WTC11 (cell line): ENCODE measurements around the gene ETV6. TPM values are rescaled to one million over a fixed set of nuclear protein-coding genes. Genes with fewer than 3 reads are reported as not detected.

ENCODE experiments used
- ATAC-seq: fragments of 200-7000 bp; cut with Tn5 transposase; 2 replicates; pipeline ENCODE4 v1.10.0; 2021; ENCODE audit warnings: mild to moderate bottlenecking, moderate library complexity
- CTCF ChIA-PET: fragments of 300-600 bp; sonication (Branson Sonifier 250); formaldehyde crosslinking; loops from one replicate; lab custom pipeline; 2021; ENCODE audit warnings: antibody characterized with exemption; lab: Charles Lee
- POLR2A ChIA-PET: fragments of 350-600 bp; sonication (Branson Sonifier 250); formaldehyde crosslinking; loops from one replicate; lab custom pipeline; 2021; ENCODE audit warnings: antibody characterized with exemption; lab: Charles Lee
- DNase-seq: peaks from one replicate; pipeline ENCODE4 v3.0.0; 2021; ENCODE audit warnings: low spot score
- H3K27ac Mint-ChIP-seq: 2 replicates; pipeline ENCODE4 v1.8.0; 2021; ENCODE audit warnings: mixed read lengths
- H3K27me3 Mint-ChIP-seq: 2 replicates; pipeline ENCODE4 v1.8.0; 2021; ENCODE audit warnings: low read depth, mild to moderate bottlenecking, moderate library complexity, mixed read lengths
- H3K36me3 Mint-ChIP-seq: 2 replicates; pipeline ENCODE4 v1.8.0; 2021; ENCODE audit warnings: mixed read lengths
- H3K4me1 Mint-ChIP-seq: 2 replicates; pipeline ENCODE4 v1.8.0; 2022; ENCODE audit warnings: mixed read lengths
- H3K4me3 Mint-ChIP-seq: 2 replicates; pipeline ENCODE4 v1.8.0; 2021; ENCODE audit warnings: mild to moderate bottlenecking, moderate library complexity, mixed read lengths
- H3K9me3 Mint-ChIP-seq: 2 replicates; pipeline ENCODE4 v1.8.0; 2021; ENCODE audit warnings: mixed read lengths
- ATF1 ChIP-seq: sonication (generic); formaldehyde crosslinking; IDR thresholded peaks from 2 replicates; pipeline ENCODE4 v1.8.1; 2023; ENCODE audit warnings: mild to moderate bottlenecking, moderate library complexity, missing genetic modification reagents
- ATF2 ChIP-seq: sonication (generic); formaldehyde crosslinking; IDR thresholded peaks from 2 replicates; pipeline ENCODE4 v1.8.1; 2022; ENCODE audit warnings: low read depth, missing genetic modification reagents, borderline replicate concordance
- CREM ChIP-seq: sonication (generic); formaldehyde crosslinking; IDR thresholded peaks from 2 replicates; pipeline ENCODE4 v1.8.1; 2022; ENCODE audit warnings: mild to moderate bottlenecking, missing genetic modification reagents, moderate library complexity
- E2F1 ChIP-seq: sonication (generic); formaldehyde crosslinking; IDR thresholded peaks from 2 replicates; pipeline ENCODE4 v1.8.0; 2022; ENCODE audit warnings: mild to moderate bottlenecking, missing genetic modification reagents
- GTF2I ChIP-seq: fragments of 250-450 bp; sonication (Bioruptor Pico); conservative IDR thresholded peaks from 2 replicates; pipeline ENCODE4 v1.4.0; 2021; ENCODE audit warnings: mild to moderate bottlenecking
- KAT7 ChIP-seq: sonication (generic); formaldehyde crosslinking; IDR thresholded peaks from 2 replicates; pipeline ENCODE4 v1.8.1; 2023; ENCODE audit warnings: missing genetic modification reagents, mild to moderate bottlenecking, borderline replicate concordance
- NFYB ChIP-seq: sonication (generic); formaldehyde crosslinking; conservative IDR thresholded peaks from 2 replicates; pipeline ENCODE4 v1.8.0; 2022; ENCODE audit warnings: low read depth, missing genetic modification reagents
- NR3C1 ChIP-seq: sonication (generic); formaldehyde crosslinking; conservative IDR thresholded peaks from 2 replicates; pipeline ENCODE4 v1.8.1; 2023; ENCODE audit warnings: low read depth, mild to moderate bottlenecking, missing genetic modification reagents
- SP1 ChIP-seq: sonication (generic); formaldehyde crosslinking; conservative IDR thresholded peaks from 2 replicates; pipeline ENCODE4 v1.8.1; 2022; ENCODE audit warnings: missing genetic modification reagents
- TEAD4 ChIP-seq: sonication (generic); formaldehyde crosslinking; IDR thresholded peaks from 2 replicates; pipeline ENCODE4 v1.8.0; 2022; ENCODE audit warnings: mild to moderate bottlenecking, missing genetic modification reagents
- USF1 ChIP-seq: sonication (generic); formaldehyde crosslinking; IDR thresholded peaks from 2 replicates; pipeline ENCODE4 v1.8.0; 2022; ENCODE audit warnings: mild to moderate bottlenecking, missing genetic modification reagents
- ZNF121 ChIP-seq: sonication (generic); formaldehyde crosslinking; IDR thresholded peaks from 2 replicates; pipeline ENCODE4 v1.8.0; 2023; ENCODE audit warnings: missing genetic modification reagents
- ZNF532 ChIP-seq: fragments of 250-450 bp; sonication (Bioruptor Pico); IDR thresholded peaks from 2 replicates; pipeline ENCODE4 v1.9.0; 2021; ENCODE audit warnings: mild to moderate bottlenecking, borderline replicate concordance
- total RNA-seq: library from RNA; stranded (reverse); gene quantifications from 3 replicates; pipeline ENCODE4 v1.2.3, GENCODE V29; 2021
- TF ChIP-seq, protein P1 (sequence below): sonication (generic); formaldehyde crosslinking; IDR thresholded peaks from 2 replicates; pipeline ENCODE4 v1.8.1; 2022; ENCODE audit warnings: missing genetic modification reagents, borderline replicate concordance
- TF ChIP-seq, protein P2 (sequence below): fragments of 250-450 bp; sonication (Bioruptor Pico); conservative IDR thresholded peaks from 2 replicates; pipeline ENCODE4 v1.9.0; 2021; ENCODE audit warnings: mild to moderate bottlenecking
- TF ChIP-seq, protein P3 (sequence below): sonication (generic); formaldehyde crosslinking; IDR thresholded peaks from 2 replicates; pipeline ENCODE4 v1.8.0; 2023; ENCODE audit warnings: missing genetic modification reagents
- TF ChIP-seq, protein P4 (sequence below): sonication (generic); formaldehyde crosslinking; IDR thresholded peaks from 2 replicates; pipeline ENCODE4 v1.8.1; 2023; ENCODE audit warnings: mild to moderate bottlenecking, missing genetic modification reagents

The ETV6 gene
- total RNA-seq, 1 experiment from 2014 or later: 23.5 TPM

DNA sequence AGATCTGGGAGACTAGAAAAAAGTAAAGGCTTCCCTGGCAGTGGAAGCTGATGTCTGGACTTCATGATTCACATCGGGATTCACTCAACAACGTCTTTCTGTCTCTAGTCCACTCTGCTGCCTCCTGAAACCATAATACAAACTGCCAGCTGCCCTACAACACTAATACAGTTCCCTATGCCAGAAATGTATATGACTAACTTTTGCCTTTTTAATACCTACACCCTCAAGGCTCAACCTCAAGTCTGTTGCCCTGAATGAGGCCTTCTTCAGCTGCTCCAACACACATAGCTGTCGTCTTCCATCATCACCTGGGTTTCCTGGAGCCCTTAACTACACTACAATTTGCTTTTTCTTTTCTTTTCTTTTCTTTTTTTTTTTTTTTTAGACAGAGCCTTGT is 238.6 kb downstream of the ETV6 start:
- ChIA-PET CTCF (no interaction called here), POLR2A (interaction anchor here (0.5 kb wide), 1 partner anchor 96 kb away, joined by 3 read pairs; no protein-coding TSS in a partner anchor)
- no peak overlapping the region for H3K27ac Mint-ChIP-seq
- no peak overlapping the region for H3K4me3 Mint-ChIP-seq
- H3K4me1 Mint-ChIP-seq: peaks cover 11% of the 10 kb centered on the region
- TF ChIP-seq TEAD4: no peak
- TF ChIP-seq CREM (CRISPR knock-in tag): no peak
- no peak for TF ChIP-seq ATF1 (CRISPR knock-in tag)
- TF ChIP-seq ZNF121: no peak
- TF ChIP-seq GTF2I (CRISPR knock-in tag): no peak
- TF ChIP-seq, protein P1, sequence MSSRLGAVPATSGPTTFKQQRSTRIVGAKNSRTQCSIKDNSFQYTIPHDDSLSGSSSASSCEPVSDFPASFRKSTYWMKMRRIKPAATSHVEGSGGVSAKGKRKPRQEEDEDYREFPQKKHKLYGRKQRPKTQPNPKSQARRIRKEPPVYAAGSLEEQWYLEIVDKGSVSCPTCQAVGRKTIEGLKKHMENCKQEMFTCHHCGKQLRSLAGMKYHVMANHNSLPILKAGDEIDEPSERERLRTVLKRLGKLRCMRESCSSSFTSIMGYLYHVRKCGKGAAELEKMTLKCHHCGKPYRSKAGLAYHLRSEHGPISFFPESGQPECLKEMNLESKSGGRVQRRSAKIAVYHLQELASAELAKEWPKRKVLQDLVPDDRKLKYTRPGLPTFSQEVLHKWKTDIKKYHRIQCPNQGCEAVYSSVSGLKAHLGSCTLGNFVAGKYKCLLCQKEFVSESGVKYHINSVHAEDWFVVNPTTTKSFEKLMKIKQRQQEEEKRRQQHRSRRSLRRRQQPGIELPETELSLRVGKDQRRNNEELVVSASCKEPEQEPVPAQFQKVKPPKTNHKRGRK (CRISPR knock-in tag): no peak
- no peak for ATAC-seq
- no peak for DNase-seq
- H3K27me3 Mint-ChIP-seq: no peaks in the 10 kb centered on the region
- H3K9me3 Mint-ChIP-seq: no peaks in the 10 kb centered on the region
- H3K36me3 Mint-ChIP-seq: peaks cover 30% of the 10 kb centered on the region

DNA sequence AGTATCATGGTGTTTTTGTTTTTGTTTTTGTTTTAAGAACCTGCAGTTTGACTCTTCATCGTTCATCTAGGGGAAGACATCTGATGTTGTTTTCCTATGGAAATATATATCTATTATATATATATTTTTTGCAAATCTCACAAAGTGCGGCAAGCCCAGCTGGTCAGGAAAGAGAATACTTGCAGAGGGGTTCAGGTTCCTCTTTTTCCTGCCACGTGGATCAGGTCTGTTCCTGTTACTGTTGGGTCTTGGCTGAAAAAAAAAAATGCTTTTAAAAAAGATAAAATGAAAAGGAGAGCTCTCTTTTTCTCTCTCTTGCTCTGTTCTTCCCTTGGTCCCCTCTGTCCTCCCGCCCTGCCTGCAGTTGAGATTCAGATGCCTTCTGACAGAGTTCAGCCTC is 241.9 kb downstream of the ETV6 start:
- Mint-ChIP-seq H3K27ac (0 out of 2 replicates have a peak overlapping the region, but pooled peaks have one; percentile 14), H3K27me3 (no peaks in the 10 kb centered on the region), H3K4me3 (no peak overlapping the region), H3K4me1 (peaks cover 8% of the 10 kb centered on the region), H3K9me3 (no peaks in the 10 kb centered on the region), H3K36me3 (peaks cover 30% of the 10 kb centered on the region)
- DNase-seq (no peak), ATAC-seq (no peak)
- POLR2A ChIA-PET: interaction anchor here (0.6 to 0.7 kb wide), 3 partner anchors 18 to 845 kb away, joined by 3 to 6 read pairs (median 5); no protein-coding TSS in a partner anchor
- CTCF ChIA-PET: interaction anchor here (0.6 to 2.0 kb wide), 24 partner anchors 11 to 336 kb away, joined by 3 to 9 read pairs (median 4); no protein-coding TSS in a partner anchor
- TF ChIP-seq, protein P2, sequence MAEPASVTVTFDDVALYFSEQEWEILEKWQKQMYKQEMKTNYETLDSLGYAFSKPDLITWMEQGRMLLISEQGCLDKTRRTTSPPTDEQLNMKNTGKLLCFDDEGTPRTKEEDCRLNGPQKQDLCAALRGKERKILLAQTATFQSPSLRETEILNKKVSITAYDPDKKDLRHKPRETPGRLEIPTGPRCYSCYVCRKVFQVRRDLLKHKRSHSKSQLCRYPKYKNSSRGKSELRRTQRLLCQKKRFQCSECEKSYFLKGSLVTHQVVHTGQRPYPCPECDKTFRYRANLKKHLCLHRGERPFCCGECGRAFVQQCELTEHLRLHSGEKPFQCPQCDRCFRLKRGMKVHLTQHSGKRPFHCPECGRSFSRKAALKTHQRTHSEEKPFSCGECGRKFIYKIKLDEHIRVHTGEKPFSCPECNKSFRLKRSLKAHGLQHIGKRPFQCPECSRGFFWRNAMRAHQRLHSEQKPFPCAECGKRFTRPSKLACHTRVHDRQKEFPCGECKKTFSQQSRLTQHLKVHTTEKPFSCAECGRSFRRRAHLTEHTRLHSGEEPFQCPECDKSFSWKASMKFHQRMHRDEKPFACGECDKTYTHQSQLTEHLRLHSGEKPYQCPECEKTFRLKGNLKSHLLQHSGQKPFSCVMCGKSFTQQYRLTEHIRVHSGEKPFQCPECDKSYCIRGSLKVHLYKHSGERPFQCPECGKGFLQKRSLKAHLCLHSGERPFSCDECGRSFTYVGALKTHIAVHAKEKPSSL (CRISPR knock-in tag): no peak
- no peak for TF ChIP-seq KAT7 (CRISPR knock-in tag)
- TF ChIP-seq E2F1 (CRISPR knock-in tag): no peak
- no peak for TF ChIP-seq NR3C1 (CRISPR knock-in tag)
- no peak for TF ChIP-seq NFYB
- TF ChIP-seq, protein P3, sequence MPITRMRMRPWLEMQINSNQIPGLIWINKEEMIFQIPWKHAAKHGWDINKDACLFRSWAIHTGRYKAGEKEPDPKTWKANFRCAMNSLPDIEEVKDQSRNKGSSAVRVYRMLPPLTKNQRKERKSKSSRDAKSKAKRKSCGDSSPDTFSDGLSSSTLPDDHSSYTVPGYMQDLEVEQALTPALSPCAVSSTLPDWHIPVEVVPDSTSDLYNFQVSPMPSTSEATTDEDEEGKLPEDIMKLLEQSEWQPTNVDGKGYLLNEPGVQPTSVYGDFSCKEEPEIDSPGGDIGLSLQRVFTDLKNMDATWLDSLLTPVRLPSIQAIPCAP (CRISPR knock-in tag): no peak
- TF ChIP-seq ZNF532 (CRISPR knock-in tag): no peak
- no peak for TF ChIP-seq SP1 (CRISPR knock-in tag)
- TF ChIP-seq, protein P4, sequence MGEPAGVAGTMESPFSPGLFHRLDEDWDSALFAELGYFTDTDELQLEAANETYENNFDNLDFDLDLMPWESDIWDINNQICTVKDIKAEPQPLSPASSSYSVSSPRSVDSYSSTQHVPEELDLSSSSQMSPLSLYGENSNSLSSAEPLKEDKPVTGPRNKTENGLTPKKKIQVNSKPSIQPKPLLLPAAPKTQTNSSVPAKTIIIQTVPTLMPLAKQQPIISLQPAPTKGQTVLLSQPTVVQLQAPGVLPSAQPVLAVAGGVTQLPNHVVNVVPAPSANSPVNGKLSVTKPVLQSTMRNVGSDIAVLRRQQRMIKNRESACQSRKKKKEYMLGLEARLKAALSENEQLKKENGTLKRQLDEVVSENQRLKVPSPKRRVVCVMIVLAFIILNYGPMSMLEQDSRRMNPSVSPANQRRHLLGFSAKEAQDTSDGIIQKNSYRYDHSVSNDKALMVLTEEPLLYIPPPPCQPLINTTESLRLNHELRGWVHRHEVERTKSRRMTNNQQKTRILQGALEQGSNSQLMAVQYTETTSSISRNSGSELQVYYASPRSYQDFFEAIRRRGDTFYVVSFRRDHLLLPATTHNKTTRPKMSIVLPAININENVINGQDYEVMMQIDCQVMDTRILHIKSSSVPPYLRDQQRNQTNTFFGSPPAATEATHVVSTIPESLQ (CRISPR knock-in tag): no peak
- no peak for TF ChIP-seq USF1
- no peak for TF ChIP-seq ATF1 (CRISPR knock-in tag)
- no peak for TF ChIP-seq ATF2 (CRISPR knock-in tag)
